GM19238 (cell line): ENCODE measurements around the gene MAPK8.
"Not testable (repeated sequence)": the region's sequence is repeated elsewhere in the genome, so short reads cannot be mapped to it uniquely, and the experiment has no call there.

Experiments
- DNase-seq: peaks from one replicate; pipeline ENCODE4 v3.0.0; 2011; ENCODE audit warnings: low spot score; ENCODE audit not compliant: insufficient read length

The MAPK8 gene

DNA sequence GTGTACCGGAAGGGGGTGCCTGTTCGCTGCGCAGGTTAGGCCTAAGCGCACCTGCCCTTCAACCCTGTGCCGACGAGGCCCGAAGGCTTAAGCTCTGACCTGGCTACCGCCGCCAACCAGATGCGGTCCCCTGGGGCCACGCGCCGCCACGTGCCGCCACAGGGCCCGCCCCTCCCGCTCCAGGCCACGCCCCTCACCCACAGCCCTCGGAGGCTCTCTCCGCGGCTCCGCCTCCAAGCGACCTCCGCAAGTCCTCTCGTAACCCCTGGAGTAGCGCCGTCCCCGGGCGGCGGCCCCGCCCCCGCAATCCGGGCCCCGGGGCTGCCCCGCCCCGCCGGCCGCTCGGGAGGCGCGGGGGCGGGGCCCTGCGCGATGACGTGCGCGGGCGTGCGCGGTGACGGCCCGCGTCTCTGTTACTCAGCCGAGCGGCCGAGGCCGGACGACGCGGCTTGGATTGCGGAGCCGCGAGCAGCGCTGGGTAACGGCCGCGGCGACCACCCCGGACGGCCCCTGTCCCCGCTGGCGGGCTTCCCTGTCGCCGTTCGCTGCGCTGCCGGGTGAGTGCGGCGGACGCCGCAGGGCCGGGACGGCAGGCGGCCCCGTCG is at the start of gene MAPK8:
TSS of gene MAPK8 (plus strand) at position 413 of the 605 bp plus-strand sequence. CDS start 94,984 bp downstream, outside the sequence.
- DNase-seq = peak; percentile 97

DNA sequence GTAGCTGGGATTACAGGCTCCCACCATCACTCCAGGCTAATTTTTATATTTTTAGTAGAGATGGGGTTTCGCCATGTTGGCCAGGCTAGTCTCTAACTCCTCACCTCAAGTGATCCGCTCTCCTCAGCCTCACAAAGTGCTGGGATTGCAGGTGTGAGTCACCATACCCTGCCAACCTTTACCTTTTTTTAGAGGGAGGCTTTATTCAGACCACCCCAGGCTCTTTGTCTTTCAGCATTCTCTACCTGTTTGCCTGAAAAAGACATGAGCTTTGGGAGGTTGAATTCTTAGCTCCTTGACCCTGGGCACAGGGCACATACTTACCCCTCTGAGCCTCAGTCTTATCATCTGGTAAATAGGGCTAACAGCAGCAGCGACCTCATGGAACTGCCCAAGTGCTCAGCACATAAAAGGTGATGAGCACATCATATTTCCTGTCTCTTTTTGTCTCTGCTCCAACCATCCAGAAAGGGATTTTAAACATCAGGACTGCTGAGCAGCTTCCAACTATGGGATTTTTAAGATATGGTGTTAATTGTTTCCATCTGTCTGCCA is 49.0 kb upstream of the MAPK8 start:
- no peak for DNase-seq

DNA sequence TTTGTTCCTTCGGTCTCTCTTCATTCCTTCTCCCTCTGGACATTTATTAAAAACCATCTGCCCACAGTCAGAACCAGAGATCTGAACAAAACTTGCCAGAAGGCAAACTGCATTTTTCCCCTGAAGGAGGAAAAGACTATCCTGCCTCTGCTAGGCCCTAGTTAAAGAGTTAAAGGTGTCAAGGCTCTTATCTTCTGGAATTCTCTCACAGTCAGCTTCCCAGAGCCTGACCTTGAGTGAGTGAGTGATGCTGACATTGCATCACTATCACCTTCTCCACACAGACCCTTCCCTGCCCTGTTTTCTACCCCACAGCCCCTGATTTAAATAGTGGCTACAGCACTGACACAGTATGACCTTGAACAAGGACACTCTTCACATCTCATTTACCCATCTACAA is 48.4 kb upstream of the MAPK8 start:
- DNase-seq = no peak

DNA sequence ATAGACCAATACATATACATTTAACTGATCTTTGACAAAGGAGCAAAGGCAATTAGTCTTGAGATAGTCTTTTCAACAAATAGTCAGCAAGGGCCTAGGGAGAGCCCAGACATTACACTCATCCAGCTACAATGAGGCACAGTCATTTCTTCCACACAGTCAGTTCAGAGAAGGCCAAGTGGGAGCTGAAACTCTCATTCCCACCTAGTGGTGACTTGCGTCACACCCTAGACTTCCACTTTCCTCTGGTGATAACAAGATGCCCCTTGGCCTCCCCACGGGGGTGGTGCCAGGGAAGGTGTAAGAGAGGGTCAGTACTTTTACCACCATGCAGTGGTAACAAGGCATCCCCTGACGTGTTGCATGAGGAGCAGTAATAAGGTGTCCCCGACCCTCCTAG is 39.9 kb upstream of the MAPK8 start:
- DNase-seq = no peak

DNA sequence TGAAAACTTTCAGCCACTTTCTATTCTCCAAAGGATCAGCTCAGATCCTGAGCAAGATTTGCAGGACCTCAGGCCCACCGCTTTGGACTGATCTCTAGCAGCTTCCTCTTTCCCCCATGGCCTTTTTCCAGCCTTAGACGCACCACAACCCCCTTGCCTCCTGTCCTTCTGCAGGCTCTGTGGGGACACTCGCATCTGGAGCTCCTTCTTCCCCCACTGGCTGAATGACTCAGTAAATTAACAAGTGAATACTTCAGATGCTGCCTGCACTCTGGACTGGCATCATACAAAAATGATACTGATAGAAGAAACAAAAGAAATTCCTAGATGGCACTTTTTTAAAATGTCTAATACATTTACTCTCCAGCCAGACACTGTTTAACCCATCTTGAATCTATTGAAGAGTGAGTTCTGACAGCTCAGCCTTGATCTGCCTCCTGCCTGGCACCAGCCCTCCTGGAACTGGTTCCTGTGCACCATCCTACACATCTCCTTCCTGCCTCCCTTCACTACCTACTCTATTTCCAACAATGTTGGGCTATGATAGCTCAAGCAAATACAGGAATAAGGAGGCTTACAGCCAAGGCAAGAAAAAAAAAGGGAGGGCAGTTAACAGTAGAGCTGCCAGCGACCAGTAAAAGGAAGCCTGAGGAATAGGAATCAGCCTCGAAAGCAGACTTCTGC is 35.3 kb upstream of the MAPK8 start:
- DNase-seq = no peak

DNA sequence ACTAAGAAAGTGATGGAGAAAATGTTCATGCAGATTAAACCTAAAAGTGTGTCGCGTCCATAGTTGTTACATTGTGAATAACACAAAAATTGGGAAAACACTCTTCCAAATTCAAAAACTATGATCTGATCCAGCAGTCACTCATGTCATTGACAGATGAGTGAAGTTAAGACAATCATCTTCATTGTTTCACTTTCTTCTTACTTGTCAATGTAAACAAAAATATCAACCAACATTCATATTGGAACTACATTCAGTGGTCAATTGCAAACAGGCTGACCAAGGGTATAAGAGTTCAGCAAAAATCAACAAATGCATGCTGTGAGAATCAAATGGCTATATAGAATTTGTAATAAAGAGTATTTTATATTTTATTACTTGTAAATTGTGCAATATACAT is 33.8 kb upstream of the MAPK8 start:
- DNase-seq = no peak

DNA sequence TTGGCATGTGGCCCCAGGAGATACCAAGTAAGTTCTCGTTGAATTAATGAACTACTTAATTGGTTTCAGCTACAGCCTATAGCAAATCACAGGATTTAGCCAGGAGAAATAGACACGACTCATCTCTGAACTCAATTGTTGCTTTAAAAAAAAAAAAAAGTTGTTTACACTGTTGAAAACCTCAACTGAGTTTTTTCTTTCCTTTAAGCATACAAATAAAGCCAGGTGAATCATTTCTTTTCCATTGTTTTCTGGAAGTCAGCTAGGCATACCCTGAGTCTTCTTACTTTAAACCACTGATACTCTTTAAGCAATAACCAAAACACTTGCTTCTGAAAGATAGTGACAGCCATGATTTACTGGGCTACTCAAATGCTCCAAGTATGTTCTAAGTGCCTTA is 32.7 kb upstream of the MAPK8 start:
- DNase-seq = no peak

DNA sequence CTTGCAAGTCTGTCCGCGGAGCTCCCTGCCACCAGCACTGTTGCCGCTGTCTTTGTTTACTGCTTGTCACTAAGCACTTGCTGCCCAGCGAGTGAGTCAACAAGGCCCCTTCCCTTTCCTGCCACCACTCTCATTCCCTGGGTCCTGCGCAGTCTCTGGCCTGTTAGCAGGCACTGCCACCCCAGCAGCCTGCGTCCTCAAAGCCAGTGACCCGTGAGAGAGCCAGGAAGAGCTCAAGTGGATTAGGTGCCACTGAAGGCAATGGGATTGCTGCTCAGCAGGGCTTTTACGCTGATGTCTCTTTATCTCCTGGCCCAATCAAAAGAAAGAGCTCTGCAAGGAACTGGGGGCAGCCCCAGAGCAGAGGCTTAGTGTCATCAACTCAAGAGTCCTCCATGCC is 31.8 kb upstream of the MAPK8 start, which contains the start of gene FRMPD2:
TSS of gene FRMPD2 (minus strand) at position 61 of the 400 bp plus-strand sequence. CDS start 129 bp downstream, outside the sequence.
- no peak for DNase-seq

DNA sequence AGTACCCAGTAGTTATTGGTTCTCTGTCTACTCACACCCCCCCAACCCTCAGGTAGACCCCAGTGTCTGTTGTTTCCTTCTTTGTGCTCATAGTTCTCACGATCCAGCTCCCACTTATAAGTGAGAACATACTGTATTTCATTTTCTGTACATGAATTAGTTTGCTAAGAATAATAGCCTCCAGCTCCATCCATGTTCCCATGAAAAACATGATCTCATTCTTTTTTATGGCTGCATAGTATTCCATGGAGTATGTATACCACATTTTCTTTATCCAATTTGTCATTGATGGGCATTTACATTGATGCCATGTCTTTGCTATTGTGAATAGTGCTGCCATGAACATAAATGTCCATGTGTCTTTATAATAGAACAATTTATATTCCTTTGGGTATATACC is 29.4 kb upstream of the MAPK8 start:
- DNase-seq = no peak

DNA sequence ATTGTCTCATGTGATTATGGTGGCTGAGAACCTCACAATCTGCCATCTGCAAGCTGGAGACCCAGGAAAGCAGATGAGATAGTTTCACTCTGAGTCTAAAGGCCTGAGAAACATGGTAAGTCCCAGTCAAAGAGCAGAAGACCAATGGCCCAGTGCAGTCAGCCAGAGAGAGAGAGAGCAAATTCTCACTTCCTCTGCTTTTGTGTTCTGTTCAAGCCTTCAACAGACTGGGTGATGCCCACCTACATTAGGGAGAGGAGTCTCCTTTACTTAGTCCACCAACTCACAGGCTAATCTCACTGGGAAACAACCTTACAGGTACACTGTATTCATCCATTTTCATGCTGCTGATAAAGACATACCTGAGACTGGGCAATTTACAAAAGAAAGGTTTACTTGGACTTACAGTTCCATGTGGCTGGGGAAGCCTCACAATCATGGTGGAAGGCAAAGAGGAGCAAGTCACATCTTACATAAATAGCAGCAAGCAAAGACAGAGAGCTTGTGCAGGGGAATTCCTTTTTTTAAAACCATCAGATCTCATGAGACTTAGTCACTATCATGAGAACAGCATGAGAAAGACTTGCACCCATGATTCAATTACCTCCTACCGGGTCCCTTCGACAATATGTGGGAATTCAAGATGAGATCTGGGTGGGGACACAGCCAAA is 27.3 kb upstream of the MAPK8 start:
- peak; percentile 20 for DNase-seq

DNA sequence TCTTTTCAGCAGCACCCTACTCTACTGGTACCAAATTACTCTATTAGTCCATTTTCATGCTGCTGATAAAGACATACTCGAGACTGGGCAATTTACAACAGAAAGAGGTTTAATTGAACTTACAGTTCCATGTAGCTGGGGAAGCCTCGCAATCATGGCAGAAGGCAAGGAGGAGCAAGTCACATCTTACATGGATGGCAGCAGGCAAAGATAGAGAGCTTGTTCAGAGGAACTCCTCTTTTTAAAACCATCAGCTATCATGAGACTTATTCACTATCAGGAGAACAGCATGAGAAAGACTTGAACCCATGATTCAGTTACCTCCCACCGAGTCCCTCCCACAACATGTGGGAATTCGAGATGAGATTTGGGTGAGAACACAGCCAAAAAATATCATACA is 24.8 kb upstream of the MAPK8 start:
- DNase-seq = not testable (repeated sequence)

DNA sequence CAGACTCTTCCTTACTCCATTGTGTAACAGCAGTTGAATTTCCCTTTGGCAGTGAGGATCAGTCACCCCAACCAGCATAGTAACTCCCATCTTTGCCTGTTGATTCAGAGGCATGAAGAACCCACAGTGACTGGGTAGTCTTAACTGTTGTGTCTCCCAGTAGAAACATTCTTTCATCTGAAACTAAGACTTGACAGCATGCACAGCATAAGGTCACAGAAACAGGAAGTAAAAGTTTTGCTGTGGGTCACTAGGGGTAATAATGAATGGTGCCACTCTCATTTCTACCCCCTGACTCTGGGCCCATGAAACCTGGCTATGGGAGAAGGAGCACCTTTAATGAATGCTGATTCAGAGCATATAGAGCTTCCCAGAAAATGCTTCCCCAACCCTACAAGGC is 23.6 kb upstream of the MAPK8 start:
- no peak for DNase-seq

DNA sequence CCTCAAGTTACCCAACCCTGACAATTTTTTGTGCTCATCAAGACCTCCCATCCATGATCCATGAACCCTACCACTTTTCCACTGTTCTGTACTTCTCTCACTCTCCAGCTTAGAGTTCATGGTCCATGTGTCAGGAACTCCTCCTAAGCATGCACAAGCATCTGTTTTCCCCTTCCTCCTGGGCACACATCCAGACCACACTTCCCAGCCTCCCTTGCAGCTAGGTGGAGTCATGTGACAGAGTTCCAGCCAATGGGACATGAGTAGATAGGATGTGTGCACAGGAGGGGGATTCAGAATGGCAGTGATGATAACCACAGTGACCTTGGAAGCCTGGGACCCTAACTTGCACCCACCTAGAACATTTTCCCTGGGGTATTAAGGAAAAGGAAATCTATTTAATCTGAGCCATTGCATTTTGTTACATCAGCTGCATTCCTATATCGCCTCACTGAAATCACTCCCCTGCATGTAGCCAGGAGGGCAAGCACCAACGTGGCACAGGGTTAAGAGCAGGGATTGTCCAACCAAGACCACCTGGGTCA is 22.4 kb upstream of the MAPK8 start:
- DNase-seq = no peak

DNA sequence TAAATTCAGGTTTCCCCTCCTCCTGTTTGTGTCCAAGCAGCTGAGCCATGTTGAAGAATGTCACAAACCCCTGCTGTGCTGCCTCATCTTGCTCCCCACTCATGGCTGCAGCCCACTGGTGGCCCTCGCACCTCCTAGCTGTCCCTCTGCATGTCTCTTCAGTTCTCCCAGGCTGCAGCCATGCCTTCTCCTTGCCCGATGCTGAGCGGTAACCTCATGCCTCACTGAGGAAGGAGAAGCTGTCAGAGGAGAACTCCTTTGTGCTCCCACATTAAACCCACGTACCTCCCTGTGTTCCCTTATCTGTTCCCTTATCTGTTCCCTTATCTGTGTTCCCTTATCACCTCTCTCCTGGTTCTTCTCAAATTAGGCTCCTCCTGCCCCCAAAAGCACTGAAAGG is 21.7 kb upstream of the MAPK8 start:
- no peak for DNase-seq

DNA sequence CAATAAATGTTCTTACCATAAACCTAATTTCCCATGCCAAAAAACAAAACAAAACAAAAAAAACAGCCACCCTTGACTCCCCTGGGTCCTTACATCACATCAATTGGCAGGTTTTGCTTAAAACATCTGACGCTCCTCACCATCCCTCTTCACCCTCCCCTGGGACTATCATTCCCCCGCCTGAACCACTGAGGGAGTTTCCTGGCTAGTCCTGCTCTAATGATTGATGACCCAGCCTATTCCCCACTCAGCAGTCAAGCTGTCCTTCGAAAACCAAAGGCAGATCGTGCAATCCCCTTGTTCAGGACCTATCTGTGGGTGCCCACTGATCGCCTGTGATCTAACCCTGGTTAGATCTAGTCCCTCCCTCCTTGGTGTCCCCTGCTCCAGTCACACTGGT is 20.8 kb upstream of the MAPK8 start:
- DNase-seq = no peak

DNA sequence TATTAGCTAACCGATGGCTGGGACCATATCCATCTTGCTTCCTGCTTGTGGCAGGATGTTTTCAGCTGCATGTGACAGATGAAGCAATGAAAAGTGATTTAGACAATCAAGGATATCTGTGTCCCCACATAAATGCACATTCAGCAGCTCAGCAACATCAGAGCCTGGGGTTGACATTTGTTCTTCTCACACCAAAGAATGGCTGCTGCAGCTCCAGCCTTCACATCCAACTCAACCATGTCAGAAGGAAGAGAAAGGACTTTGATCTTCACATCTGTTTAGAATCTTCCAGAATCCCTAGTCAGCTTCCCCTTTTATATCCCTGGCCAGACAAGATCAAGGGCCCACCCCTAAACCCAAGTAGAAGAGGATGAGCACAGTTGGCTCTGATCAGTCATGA is 20.1 kb upstream of the MAPK8 start:
- no peak for DNase-seq

DNA sequence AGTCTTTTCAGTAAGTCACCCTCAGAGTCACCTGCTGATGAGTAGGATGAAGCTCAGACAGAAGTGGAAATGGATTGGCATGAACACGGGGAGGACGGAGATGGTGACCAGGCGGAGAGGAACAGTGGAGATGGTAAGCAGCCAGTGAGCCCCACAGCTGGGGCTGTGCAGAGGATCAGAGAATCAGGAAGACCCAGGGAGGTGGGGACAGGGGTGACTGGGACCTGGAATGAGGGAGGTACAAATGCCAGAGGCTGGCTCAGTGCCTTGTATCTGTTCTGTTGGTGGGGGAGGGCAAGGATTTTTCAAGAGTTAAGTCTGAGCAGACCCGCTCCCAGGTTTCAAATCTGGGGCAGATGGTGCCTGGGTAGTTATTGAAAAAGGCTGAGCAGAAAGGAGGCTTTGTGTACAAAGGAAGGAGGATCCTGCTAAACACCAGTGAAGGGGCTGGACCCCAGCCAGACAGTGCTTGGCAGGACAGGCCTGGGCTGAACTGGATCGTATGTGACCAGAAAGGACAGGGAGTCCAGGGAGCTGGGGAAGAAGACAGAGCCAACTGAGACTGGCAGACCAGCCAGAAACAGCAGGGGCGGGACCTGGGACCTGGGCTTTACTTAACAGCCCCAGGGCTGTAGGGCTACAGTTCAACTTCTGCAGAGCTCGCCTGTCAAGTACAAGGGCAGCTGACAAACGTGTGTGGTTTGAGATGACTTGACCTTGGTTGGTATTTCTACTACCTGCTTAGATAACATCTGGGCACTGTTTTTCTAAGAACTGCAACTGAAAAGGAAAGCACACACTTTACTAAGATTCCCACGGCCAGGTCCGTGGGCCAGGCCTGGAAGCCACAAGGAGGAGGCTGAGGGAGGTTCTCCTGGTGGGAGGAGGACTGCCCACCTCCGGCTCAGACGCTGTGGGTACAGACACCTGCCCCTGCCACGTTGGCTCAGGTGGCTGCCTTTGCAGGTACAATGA is 18.8 kb upstream of the MAPK8 start:
- DNase-seq = no peak

DNA sequence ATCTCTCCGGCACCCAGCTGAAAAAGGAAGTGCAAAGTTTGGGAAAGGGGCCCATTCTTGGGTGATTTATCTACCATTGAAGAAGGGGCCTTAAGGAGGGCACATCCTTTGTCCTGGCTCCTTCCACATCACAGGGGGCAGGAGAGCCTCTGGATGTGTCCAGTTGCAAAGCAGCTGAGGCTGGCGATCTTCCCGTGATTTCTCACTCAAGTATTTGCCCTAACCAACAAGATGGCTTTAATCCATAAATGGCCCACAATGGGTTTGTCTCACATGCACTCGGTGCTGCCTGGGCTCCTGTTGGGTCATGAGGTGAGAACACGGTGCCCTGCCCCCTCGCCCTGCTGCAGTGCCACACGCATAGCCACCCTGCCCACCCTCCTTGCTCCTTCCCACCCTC is 17.8 kb upstream of the MAPK8 start:
- no peak for DNase-seq

DNA sequence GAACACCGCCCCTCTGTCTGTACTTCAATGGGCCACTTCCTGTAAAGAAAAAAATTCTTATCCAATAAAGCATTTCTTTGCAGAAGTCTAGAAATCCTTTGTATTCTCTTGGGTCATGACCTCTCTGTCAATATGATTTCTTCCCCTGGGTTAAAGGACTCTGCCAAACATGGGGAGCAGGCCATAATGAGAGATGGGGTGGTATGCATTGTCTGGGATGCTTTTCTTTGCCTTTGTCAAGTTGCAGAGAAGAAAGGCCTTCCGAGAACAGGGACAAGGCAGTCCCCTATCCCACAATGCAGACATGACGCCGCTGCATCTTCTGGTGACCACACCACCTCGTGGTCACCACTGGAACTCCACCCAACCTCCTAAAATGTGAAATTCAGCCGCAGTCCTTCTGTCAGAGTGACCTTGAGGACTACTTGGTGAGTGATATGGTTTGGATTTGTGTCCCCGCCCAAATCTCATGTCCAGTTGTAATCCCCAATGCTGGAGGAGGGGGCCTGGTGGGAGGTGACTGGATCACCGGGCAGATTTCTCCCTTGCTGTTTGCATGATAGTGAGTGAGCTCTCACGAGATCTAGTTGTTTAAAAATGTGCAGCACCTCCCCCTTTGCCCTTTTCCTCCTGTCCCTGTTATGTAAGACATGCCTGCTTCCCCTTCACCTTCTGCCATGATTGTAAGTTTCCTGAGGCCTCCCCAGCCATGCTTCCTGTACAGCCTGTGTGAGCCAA is 16.8 kb upstream of the MAPK8 start:
- DNase-seq = no peak

DNA sequence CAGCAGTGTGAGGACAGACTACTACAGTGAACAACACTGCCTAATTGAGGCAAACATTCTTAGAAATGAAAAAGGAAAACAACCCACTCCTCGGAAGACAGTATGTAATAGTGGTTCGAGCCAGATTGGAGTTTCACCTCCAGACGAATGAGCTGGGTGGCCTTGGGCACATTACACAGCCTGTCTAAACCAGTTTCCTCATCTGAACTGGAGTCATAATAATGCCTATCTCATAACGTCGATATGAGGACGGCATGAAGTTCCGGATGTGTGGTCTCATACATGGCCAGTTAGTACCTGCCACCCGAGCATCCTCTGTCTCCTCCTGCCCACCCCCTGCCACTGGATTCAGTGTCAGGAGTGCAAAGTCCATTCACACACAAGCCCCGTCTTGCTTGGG is 16.2 kb upstream of the MAPK8 start:
- no peak for DNase-seq
